Astrocyte (in vitro differentiated cells and primary cell): Measurements from ENCODE around the gene CRYBB2. TPM values are rescaled to one million over a fixed set of nuclear protein-coding genes. Genes with fewer than 3 reads are reported as not detected.

ENCODE experiments used
- DNase-seq: peaks from one replicate; pipeline ENCODE4 v3.0.0-alpha.2; 2010; ENCODE audit warnings: low read depth
- FAIRE-seq: peaks from 2 replicates; lab custom pipeline; 2011; peaks lifted over from hg19 to GRCh38; lab: Jason Lieb, UNC
- H2AFZ ChIP-seq: 2 replicates; pipeline ENCODE4 v1.6.0; 2012; ENCODE audit warnings: low read depth, low read length, inconsistent platforms
- H3K27ac ChIP-seq: 2 replicates; pipeline ENCODE4 v1.5.1; 2011; ENCODE audit warnings: low read depth, low read length, inconsistent platforms
- H3K27me3 ChIP-seq: 2 replicates; pipeline ENCODE4 v1.6.0; 2011; ENCODE audit warnings: low read length, inconsistent platforms; ENCODE audit not compliant: insufficient read depth
- H3K36me3 ChIP-seq: 2 replicates; pipeline ENCODE4 v1.5.1; 2011; ENCODE audit warnings: low read length, inconsistent platforms; ENCODE audit not compliant: insufficient read depth
- H3K4me1 ChIP-seq: 2 replicates; pipeline ENCODE4 v1.5.1; 2011; ENCODE audit warnings: low read length, inconsistent platforms; ENCODE audit not compliant: insufficient read depth
- H3K4me2 ChIP-seq: 2 replicates; pipeline ENCODE4 v1.6.0; 2012; ENCODE audit warnings: low read length, inconsistent platforms
- H3K4me3 ChIP-seq: 2 replicates; pipeline ENCODE4 v1.5.1; 2011; ENCODE audit warnings: low read depth, mild to moderate bottlenecking, low read length, inconsistent platforms; ENCODE audit not compliant: insufficient read depth
- H3K79me2 ChIP-seq: 2 replicates; pipeline ENCODE4 v1.6.0; 2012; ENCODE audit warnings: mild to moderate bottlenecking, low read length, inconsistent platforms; ENCODE audit not compliant: insufficient read depth
- H3K9ac ChIP-seq: 2 replicates; pipeline ENCODE4 v1.6.0; 2012; ENCODE audit warnings: mild to moderate bottlenecking, low read length, inconsistent platforms
- H3K9me3 ChIP-seq: 2 replicates; pipeline ENCODE4 v1.5.1; 2012; ENCODE audit warnings: low read depth, mild to moderate bottlenecking, low read length, inconsistent platforms; ENCODE audit not compliant: insufficient read depth
- H4K20me1 ChIP-seq: 2 replicates; pipeline ENCODE4 v1.6.0; 2012; ENCODE audit warnings: low read length, inconsistent platforms; ENCODE audit not compliant: insufficient read depth
- H3K27ac Mint-ChIP-seq: one replicate; pipeline ENCODE4 v1.8.0; 2021; ENCODE audit warnings: mild to moderate bottlenecking, mixed read lengths; ENCODE audit not compliant: unreplicated experiment
- H3K27me3 Mint-ChIP-seq: one replicate; pipeline ENCODE4 v1.8.0; 2021; ENCODE audit warnings: low read depth, mixed read lengths; ENCODE audit not compliant: unreplicated experiment
- H3K36me3 Mint-ChIP-seq: one replicate; pipeline ENCODE4 v1.8.0; 2021; ENCODE audit warnings: low read depth, mixed read lengths; ENCODE audit not compliant: unreplicated experiment
- H3K4me1 Mint-ChIP-seq: one replicate; pipeline ENCODE4 v1.8.0; 2021; ENCODE audit warnings: low read depth, mixed read lengths; ENCODE audit not compliant: unreplicated experiment
- H3K4me3 Mint-ChIP-seq: one replicate; pipeline ENCODE4 v1.8.0; 2021; ENCODE audit warnings: mild to moderate bottlenecking, moderate library complexity, mixed read lengths; ENCODE audit not compliant: unreplicated experiment
- H3K9me3 Mint-ChIP-seq: one replicate; pipeline ENCODE4 v1.8.0; 2021; ENCODE audit warnings: mild to moderate bottlenecking, mixed read lengths; ENCODE audit not compliant: unreplicated experiment
- EZH2 ChIP-seq: IDR thresholded peaks from 2 replicates; pipeline ENCODE4 v1.6.1; 2012; ENCODE audit warnings: mild to moderate bottlenecking, low read length, inconsistent platforms; ENCODE audit not compliant: insufficient read depth
- total RNA-seq: library from RNA; stranded (reverse); gene quantifications from 2 replicates; pipeline ENCODE4 v1.2.1, GENCODE V29; 2021
- TF ChIP-seq, protein P1 (sequence below): IDR thresholded peaks from 2 replicates; pipeline ENCODE4 v1.5.1; 2011; ENCODE audit warnings: low read depth, mild to moderate bottlenecking, inconsistent platforms, low read length, moderate library complexity; ENCODE audit not compliant: insufficient read depth

Gene CRYBB2
- total RNA-seq, 1 donor from 2014 or later, result not detected

DNA sequence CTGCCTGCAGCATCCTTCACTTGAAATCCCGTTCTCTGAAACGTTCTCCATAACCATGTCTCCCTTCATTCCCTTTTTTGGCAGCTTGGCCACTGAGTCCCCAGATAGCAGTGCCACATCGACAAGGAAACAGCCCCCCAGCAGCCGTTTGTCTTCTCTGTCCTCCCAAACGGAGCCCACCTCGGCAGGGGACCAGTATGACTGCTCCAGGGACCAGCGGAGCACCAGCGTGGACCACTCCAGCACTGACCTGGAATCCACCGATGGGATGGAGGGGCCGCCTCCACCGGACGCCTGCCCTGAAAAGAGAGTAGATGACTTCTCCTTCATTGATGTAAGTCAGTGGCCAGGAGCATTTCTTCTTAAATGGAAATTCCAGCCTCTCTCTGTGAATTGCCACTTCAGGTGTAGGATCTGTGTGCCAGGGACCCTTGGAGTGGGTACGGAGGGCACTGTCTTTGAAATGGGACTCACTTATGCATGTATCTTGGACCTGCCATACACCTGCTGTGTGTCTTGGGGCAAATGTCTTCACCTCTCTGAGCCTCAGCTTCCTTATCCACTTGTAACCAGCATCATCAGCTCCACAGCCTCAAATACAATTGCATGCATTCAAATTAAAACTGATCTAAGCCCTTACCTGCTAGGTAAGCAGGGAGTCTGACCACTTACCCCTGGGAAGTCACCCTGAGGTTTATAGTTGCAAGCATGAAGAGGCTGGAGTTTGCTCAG is 45.1 kb upstream of the CRYBB2 start:
- no peak overlapping the region for H3K4me3 ChIP-seq
- no peak for TF ChIP-seq EZH2
- TF ChIP-seq, protein P1, sequence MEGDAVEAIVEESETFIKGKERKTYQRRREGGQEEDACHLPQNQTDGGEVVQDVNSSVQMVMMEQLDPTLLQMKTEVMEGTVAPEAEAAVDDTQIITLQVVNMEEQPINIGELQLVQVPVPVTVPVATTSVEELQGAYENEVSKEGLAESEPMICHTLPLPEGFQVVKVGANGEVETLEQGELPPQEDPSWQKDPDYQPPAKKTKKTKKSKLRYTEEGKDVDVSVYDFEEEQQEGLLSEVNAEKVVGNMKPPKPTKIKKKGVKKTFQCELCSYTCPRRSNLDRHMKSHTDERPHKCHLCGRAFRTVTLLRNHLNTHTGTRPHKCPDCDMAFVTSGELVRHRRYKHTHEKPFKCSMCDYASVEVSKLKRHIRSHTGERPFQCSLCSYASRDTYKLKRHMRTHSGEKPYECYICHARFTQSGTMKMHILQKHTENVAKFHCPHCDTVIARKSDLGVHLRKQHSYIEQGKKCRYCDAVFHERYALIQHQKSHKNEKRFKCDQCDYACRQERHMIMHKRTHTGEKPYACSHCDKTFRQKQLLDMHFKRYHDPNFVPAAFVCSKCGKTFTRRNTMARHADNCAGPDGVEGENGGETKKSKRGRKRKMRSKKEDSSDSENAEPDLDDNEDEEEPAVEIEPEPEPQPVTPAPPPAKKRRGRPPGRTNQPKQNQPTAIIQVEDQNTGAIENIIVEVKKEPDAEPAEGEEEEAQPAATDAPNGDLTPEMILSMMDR, result no peak
- H3K36me3 ChIP-seq, result no peaks in the 10 kb centered on the region
- no peak overlapping the region for H3K27ac ChIP-seq
- no peak overlapping the region for H3K9ac ChIP-seq
- no peak overlapping the region for H3K4me3 Mint-ChIP-seq
- no peak for FAIRE-seq
- H3K36me3 Mint-ChIP-seq, result peaks cover 19% of the 10 kb centered on the region
- no peaks in the 10 kb centered on the region for H3K27me3 ChIP-seq
- H4K20me1 ChIP-seq, result no peaks in the 10 kb centered on the region
- peaks cover 7% of the 10 kb centered on the region for H3K4me1 Mint-ChIP-seq
- no peaks in the 10 kb centered on the region for H3K4me1 ChIP-seq
- H3K27me3 Mint-ChIP-seq, result no peaks in the 10 kb centered on the region
- DNase-seq, result no peak
- peak overlapping the region; percentile 78 for H3K27ac Mint-ChIP-seq
- peaks cover under 1% of the 10 kb centered on the region for H3K9me3 Mint-ChIP-seq
- H3K79me2 ChIP-seq, result no peaks in the 10 kb centered on the region
- no peak overlapping the region for H2AFZ ChIP-seq
- no peaks in the 10 kb centered on the region for H3K9me3 ChIP-seq
- H3K4me2 ChIP-seq, result no peak overlapping the region

DNA sequence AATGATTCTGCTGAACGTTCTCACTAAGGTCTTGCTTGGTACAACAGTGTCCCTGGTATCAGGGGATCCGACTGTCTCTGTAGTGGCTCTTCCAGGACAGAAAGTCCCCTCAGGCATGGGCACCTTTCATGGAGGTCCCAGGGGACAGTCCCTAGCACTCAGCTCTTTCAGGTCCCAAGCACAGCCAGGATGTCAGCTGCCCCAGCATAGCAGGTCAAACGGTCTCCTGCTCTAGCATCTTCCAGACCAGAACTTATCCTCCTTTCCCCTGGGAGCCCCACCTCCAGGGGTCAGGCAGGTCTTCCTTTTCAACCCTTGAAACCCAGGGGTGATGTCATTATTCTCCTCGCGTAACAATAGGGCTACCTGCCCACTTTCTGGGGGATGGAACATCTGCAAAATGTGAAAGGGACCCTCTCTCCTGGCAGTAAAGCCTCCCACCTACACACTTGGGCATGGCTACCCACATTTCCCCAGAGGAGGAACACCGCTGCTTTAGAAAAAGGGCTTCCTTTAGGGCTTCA is 44.5 kb upstream of the CRYBB2 start:
- Mint-ChIP-seq H3K36me3 (peaks cover 25% of the 10 kb centered on the region), H3K4me3 (no peak overlapping the region), H3K4me1 (peaks cover 7% of the 10 kb centered on the region), H3K27ac (peak overlapping the region; percentile 78), H3K27me3 (no peaks in the 10 kb centered on the region), H3K9me3 (peaks cover 5% of the 10 kb centered on the region)
- Histone ChIP-seq H3K27ac (no peak overlapping the region), H3K9ac (no peak overlapping the region), H4K20me1 (no peaks in the 10 kb centered on the region), H3K36me3 (no peaks in the 10 kb centered on the region), H3K4me2 (no peak overlapping the region), H3K4me1 (no peaks in the 10 kb centered on the region), H3K9me3 (no peaks in the 10 kb centered on the region), H2AFZ (no peak overlapping the region), H3K79me2 (no peaks in the 10 kb centered on the region), H3K27me3 (no peaks in the 10 kb centered on the region), H3K4me3 (no peak overlapping the region)
- no peak for FAIRE-seq
- no peak for DNase-seq
- TF ChIP-seq EZH2, result no peak
- TF ChIP-seq, protein P1, result no peak

DNA sequence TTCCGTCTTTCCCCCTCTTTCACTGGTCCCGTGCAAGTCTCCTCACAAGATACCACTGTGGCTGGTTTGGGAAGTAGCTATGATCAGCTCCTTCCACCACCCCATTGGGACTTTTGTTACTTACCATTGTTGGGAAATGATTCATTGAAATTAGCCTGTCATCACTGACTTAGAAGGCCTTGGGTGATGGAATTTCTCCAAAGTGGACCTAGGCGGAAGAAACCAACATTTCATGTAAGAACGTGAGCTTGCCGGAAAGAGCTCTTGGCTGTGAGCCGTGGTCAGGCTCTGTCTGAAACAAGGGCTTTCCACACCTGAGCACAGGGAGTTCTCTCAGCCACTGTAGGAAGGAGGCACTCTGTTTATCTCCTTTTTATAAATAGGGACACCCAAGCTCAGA is 43.3 kb upstream of the CRYBB2 start:
- H2AFZ ChIP-seq, result no peak overlapping the region
- no peak overlapping the region for H3K27ac Mint-ChIP-seq
- H3K4me1 Mint-ChIP-seq, result peaks cover 7% of the 10 kb centered on the region
- H3K4me2 ChIP-seq, result no peak overlapping the region
- H3K4me3 ChIP-seq, result no peak overlapping the region
- H3K4me1 ChIP-seq, result no peaks in the 10 kb centered on the region
- no peaks in the 10 kb centered on the region for H3K36me3 ChIP-seq
- H3K9me3 ChIP-seq, result no peaks in the 10 kb centered on the region
- no peak overlapping the region for H3K4me3 Mint-ChIP-seq
- FAIRE-seq (no peak), DNase-seq (no peak)
- no peak overlapping the region for H3K9ac ChIP-seq
- H3K27ac ChIP-seq, result no peak overlapping the region
- no peaks in the 10 kb centered on the region for H4K20me1 ChIP-seq
- no peaks in the 10 kb centered on the region for H3K79me2 ChIP-seq
- H3K27me3 ChIP-seq, result no peaks in the 10 kb centered on the region
- no peaks in the 10 kb centered on the region for H3K27me3 Mint-ChIP-seq
- TF ChIP-seq, protein P1, result no peak
- no peak for TF ChIP-seq EZH2
- H3K9me3 Mint-ChIP-seq, result peaks cover 6% of the 10 kb centered on the region
- peaks cover 29% of the 10 kb centered on the region for H3K36me3 Mint-ChIP-seq
